HEK293 (cell line): ENCODE results near the gene CNOT4.

Experiments
- CTCF ChIP-seq: fragments of 450-650 bp; formaldehyde crosslinking; IDR thresholded peaks from 2 replicates; pipeline ENCODE4 v1.5.1; 2016; ENCODE audit warnings: missing biosample characterization, missing genetic modification characterization
- KLF10 ChIP-seq: fragments of 450-650 bp; IDR thresholded peaks from 2 replicates; pipeline ENCODE4 v1.5.1; 2018; ENCODE audit warnings: missing biosample characterization, mild to moderate bottlenecking, missing genetic modification characterization
- KLF17 ChIP-seq: fragments of 450-650 bp; formaldehyde crosslinking; IDR thresholded peaks from 2 replicates; pipeline ENCODE4 v1.5.1; 2016; ENCODE audit warnings: missing biosample characterization, missing genetic modification characterization
- PBX3 ChIP-seq: sonication (generic); formaldehyde crosslinking; IDR thresholded peaks from 2 replicates; pipeline ENCODE4 v1.8.1; 2022; ENCODE audit warnings: mild to moderate bottlenecking, moderate library complexity, missing genetic modification reagents
- REST ChIP-seq: fragments of 450-650 bp; formaldehyde crosslinking; IDR thresholded peaks from 2 replicates; pipeline ENCODE4 v1.5.1; 2016; ENCODE audit warnings: missing biosample characterization, missing genetic modification characterization
- SCRT2 ChIP-seq: fragments of 450-650 bp; formaldehyde crosslinking; IDR thresholded peaks from 2 replicates; pipeline ENCODE4 v1.5.1; 2016; ENCODE audit warnings: missing biosample characterization, missing genetic modification characterization
- TRIM28 ChIP-seq: IDR thresholded peaks from 2 replicates; pipeline ENCODE4 v1.6.1; 2011; ENCODE audit warnings: low read length, control low read depth, borderline replicate concordance
- YY2 ChIP-seq: fragments of 450-650 bp; formaldehyde crosslinking; IDR thresholded peaks from 2 replicates; pipeline ENCODE4 v1.5.1; 2016; ENCODE audit warnings: missing biosample characterization, missing genetic modification characterization
- ZBTB17 ChIP-seq: fragments of 450-650 bp; formaldehyde crosslinking; IDR thresholded peaks from 2 replicates; pipeline ENCODE4 v1.5.1; 2016; ENCODE audit warnings: missing biosample characterization, missing genetic modification characterization
- ZBTB6 ChIP-seq: fragments of 450-650 bp; formaldehyde crosslinking; IDR thresholded peaks from 2 replicates; pipeline ENCODE4 v1.5.1; 2017; ENCODE audit warnings: missing biosample characterization, missing genetic modification characterization
- ZBTB8A ChIP-seq: fragments of 450-650 bp; formaldehyde crosslinking; IDR thresholded peaks from 2 replicates; pipeline ENCODE4 v1.5.1; 2016; ENCODE audit warnings: missing biosample characterization, missing genetic modification characterization
- ZIC2 ChIP-seq: fragments of 450-650 bp; formaldehyde crosslinking; IDR thresholded peaks from 2 replicates; pipeline ENCODE4 v1.5.1; 2016; ENCODE audit warnings: missing biosample characterization, missing genetic modification characterization
- ZNF19 ChIP-seq: fragments of 450-650 bp; formaldehyde crosslinking; IDR thresholded peaks from 2 replicates; pipeline ENCODE4; 2016; ENCODE audit warnings: missing biosample characterization, missing genetic modification characterization, low read depth
- ZNF202 ChIP-seq: fragments of 450-650 bp; formaldehyde crosslinking; IDR thresholded peaks from 2 replicates; pipeline ENCODE4 v1.5.1; 2016; ENCODE audit warnings: missing biosample characterization, missing genetic modification characterization, borderline replicate concordance
- ZNF324 ChIP-seq: fragments of 450-650 bp; formaldehyde crosslinking; IDR thresholded peaks from 2 replicates; pipeline ENCODE4 v1.5.1; 2016; ENCODE audit warnings: missing biosample characterization, missing genetic modification characterization
- ZNF394 ChIP-seq: fragments of 450-650 bp; formaldehyde crosslinking; IDR thresholded peaks from 2 replicates; pipeline ENCODE4 v1.5.1; 2016; ENCODE audit warnings: missing biosample characterization, missing genetic modification characterization, mild to moderate bottlenecking, moderate library complexity, borderline replicate concordance
- ZNF660 ChIP-seq: fragments of 450-650 bp; IDR thresholded peaks from 2 replicates; pipeline ENCODE4 v1.5.1; 2018; ENCODE audit warnings: missing biosample characterization, mild to moderate bottlenecking, missing genetic modification characterization
- ZNF664 ChIP-seq: fragments of 450-650 bp; formaldehyde crosslinking; IDR thresholded peaks from 2 replicates; pipeline ENCODE4 v1.5.1; 2016; ENCODE audit warnings: missing biosample characterization, missing genetic modification characterization
- ZNF76 ChIP-seq: fragments of 450-650 bp; formaldehyde crosslinking; IDR thresholded peaks from 2 replicates; pipeline ENCODE4; 2016; ENCODE audit warnings: low read depth, missing biosample characterization, missing genetic modification characterization, borderline replicate concordance
- ZNF777 ChIP-seq: fragments of 450-650 bp; formaldehyde crosslinking; IDR thresholded peaks from 2 replicates; pipeline ENCODE4 v1.5.1; 2017; ENCODE audit warnings: missing biosample characterization, missing genetic modification characterization, borderline replicate concordance
- ZNF830 ChIP-seq: fragments of 450-650 bp; IDR thresholded peaks from 2 replicates; pipeline ENCODE4 v1.5.0; 2018; ENCODE audit warnings: missing biosample characterization, missing genetic modification characterization, low read depth, mild to moderate bottlenecking, moderate library complexity
- ZNF843 ChIP-seq: fragments of 450-650 bp; formaldehyde crosslinking; IDR thresholded peaks from 2 replicates; pipeline ENCODE4 v1.5.1; 2016; ENCODE audit warnings: missing biosample characterization, missing genetic modification characterization
- TF ChIP-seq, protein P1 (sequence below): fragments of 450-650 bp; IDR thresholded peaks from 2 replicates; pipeline ENCODE4 v1.5.1; 2018; ENCODE audit warnings: missing biosample characterization, mild to moderate bottlenecking, missing genetic modification characterization
- TF ChIP-seq, protein P2 (sequence below): fragments of 450-650 bp; formaldehyde crosslinking; IDR thresholded peaks from 2 replicates; pipeline ENCODE4 v1.5.1; 2016; ENCODE audit warnings: missing biosample characterization, missing genetic modification characterization
- TF ChIP-seq, protein P3 (sequence below): fragments of 450-650 bp; formaldehyde crosslinking; IDR thresholded peaks from 2 replicates; pipeline ENCODE4 v1.5.1; 2016; ENCODE audit warnings: missing biosample characterization, missing genetic modification characterization

Gene CNOT4

GRCh38 chr7:135557455-135558336, 47.8 kb upstream of the CNOT4 start, which contains the start of gene NUP205 (continued):
- no peak for TF ChIP-seq ZNF202 (tag by site-specific recombination)
- TF ChIP-seq KLF17 = peak; percentile 57
- peak; percentile 8 for TF ChIP-seq ZNF664 (tag by site-specific recombination)
- peak; percentile 93 for TF ChIP-seq YY2
- peak; percentile 88 for TF ChIP-seq ZNF324
- TF ChIP-seq SCRT2 (tag by site-specific recombination) = no peak
- TF ChIP-seq ZNF660 = peak; percentile 69; the same call in 1 of the 2 replicates
- TF ChIP-seq CTCF (tag by site-specific recombination) = peak; percentile 15; the same call in 1 of the 2 replicates
- TF ChIP-seq PBX3 (CRISPR knock-in tag) = peak; percentile 81; the same call in 1 of the 2 replicates
- TF ChIP-seq, protein P1, sequence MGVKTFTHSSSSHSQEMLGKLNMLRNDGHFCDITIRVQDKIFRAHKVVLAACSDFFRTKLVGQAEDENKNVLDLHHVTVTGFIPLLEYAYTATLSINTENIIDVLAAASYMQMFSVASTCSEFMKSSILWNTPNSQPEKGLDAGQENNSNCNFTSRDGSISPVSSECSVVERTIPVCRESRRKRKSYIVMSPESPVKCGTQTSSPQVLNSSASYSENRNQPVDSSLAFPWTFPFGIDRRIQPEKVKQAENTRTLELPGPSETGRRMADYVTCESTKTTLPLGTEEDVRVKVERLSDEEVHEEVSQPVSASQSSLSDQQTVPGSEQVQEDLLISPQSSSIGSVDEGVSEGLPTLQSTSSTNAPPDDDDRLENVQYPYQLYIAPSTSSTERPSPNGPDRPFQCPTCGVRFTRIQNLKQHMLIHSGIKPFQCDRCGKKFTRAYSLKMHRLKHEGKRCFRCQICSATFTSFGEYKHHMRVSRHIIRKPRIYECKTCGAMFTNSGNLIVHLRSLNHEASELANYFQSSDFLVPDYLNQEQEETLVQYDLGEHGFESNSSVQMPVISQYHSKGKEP (tag by site-specific recombination) = no peak
- peak; percentile 26; the same call in 1 of the 2 replicates for TF ChIP-seq ZNF843 (tag by site-specific recombination)
- TF ChIP-seq ZNF777 (tag by site-specific recombination) = 0 out of 2 replicates have a peak, but pooled peaks have one; percentile 44
- no peak for TF ChIP-seq REST (tag by site-specific recombination)
- TF ChIP-seq ZNF76 = peak; percentile 95
- TF ChIP-seq ZNF830 (tag by site-specific recombination) = no peak
- TF ChIP-seq ZNF19 (tag by site-specific recombination) = no peak
- TF ChIP-seq KLF10 = no peak
- TF ChIP-seq ZIC2 (tag by site-specific recombination) = no peak
- TF ChIP-seq, protein P2, sequence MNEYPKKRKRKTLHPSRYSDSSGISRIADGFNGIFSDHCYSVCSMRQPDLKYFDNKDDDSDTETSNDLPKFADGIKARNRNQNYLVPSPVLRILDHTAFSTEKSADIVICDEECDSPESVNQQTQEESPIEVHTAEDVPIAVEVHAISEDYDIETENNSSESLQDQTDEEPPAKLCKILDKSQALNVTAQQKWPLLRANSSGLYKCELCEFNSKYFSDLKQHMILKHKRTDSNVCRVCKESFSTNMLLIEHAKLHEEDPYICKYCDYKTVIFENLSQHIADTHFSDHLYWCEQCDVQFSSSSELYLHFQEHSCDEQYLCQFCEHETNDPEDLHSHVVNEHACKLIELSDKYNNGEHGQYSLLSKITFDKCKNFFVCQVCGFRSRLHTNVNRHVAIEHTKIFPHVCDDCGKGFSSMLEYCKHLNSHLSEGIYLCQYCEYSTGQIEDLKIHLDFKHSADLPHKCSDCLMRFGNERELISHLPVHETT (tag by site-specific recombination) = 0 out of 2 replicates have a peak, but pooled peaks have one; percentile 66
- TF ChIP-seq, protein P3, sequence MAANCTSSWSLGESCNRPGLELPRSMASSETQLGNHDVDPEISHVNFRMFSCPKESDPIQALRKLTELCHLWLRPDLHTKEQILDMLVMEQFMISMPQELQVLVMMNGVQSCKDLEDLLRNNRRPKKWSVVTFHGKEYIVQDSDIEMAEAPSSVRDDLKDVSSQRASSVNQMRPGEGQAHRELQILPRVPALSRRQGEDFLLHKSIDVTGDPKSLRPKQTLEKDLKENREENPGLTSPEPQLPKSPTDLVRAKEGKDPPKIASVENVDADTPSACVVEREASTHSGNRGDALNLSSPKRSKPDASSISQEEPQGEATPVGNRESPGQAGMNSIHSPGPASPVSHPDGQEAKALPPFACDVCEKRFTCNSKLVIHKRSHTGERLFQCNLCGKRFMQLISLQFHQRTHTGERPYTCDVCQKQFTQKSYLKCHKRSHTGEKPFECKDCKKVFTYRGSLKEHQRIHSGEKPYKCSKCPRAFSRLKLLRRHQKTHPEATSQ (tag by site-specific recombination) = peak; percentile 82
- peak; percentile 46; the same call in 1 of the 2 replicates for TF ChIP-seq ZNF394 (tag by site-specific recombination)
- TF ChIP-seq TRIM28 = peak; percentile 65; the same call in 1 of the 2 replicates
- TF ChIP-seq ZBTB17 (tag by site-specific recombination) = peak; percentile 90
- TF ChIP-seq ZBTB6 (tag by site-specific recombination) = peak; percentile 74
- peak; percentile 79 for TF ChIP-seq ZBTB8A (tag by site-specific recombination)
